Measurements from ENCODE around the gene ATXN7. TPM values are rescaled to one million over a fixed set of nuclear protein-coding genes. Genes with fewer than 3 reads are reported as not detected.

Gene ATXN7
- total RNA-seq, 4 donors from 2014 or later: 3.3 to 42.5 (median 17.9) TPM

DNA sequence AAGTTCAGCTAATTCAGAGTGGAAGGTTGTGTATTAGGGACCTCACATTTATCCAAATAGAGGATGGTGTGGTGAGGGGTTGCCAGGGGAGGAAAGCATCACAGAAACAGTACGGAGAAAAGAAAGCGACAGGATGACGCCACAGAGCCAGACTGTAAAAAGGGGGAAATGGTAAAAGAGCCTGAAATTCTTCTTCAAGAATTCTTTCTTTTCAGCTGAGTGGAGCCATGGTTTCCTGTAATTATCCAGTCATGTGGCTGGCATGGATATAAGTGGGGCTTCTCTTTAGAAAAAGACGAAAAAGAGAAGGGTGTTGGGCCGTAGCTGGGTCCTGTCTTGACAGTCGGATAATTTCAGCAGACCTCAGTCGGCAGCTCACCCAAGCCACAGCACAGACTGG, 184.1 kb downstream of the ATXN7 start:
- no peaks in the 10 kb centered on the region for H3K9me3 ChIP-seq
- H3K27ac ChIP-seq: no peak overlapping the region
- no peaks in the 10 kb centered on the region for H3K4me1 ChIP-seq
- no peak overlapping the region for H3K4me3 ChIP-seq
- H3K36me3 ChIP-seq: no peaks in the 10 kb centered on the region
- no peak for DNase-seq
- no peaks in the 10 kb centered on the region for H3K27me3 ChIP-seq
- TF ChIP-seq POLR2A (IDR thresholded peaks at IDR 0.05): no peak
- TF ChIP-seq, protein P1, sequence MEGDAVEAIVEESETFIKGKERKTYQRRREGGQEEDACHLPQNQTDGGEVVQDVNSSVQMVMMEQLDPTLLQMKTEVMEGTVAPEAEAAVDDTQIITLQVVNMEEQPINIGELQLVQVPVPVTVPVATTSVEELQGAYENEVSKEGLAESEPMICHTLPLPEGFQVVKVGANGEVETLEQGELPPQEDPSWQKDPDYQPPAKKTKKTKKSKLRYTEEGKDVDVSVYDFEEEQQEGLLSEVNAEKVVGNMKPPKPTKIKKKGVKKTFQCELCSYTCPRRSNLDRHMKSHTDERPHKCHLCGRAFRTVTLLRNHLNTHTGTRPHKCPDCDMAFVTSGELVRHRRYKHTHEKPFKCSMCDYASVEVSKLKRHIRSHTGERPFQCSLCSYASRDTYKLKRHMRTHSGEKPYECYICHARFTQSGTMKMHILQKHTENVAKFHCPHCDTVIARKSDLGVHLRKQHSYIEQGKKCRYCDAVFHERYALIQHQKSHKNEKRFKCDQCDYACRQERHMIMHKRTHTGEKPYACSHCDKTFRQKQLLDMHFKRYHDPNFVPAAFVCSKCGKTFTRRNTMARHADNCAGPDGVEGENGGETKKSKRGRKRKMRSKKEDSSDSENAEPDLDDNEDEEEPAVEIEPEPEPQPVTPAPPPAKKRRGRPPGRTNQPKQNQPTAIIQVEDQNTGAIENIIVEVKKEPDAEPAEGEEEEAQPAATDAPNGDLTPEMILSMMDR (IDR thresholded peaks at IDR 0.05): no peak
- intact Hi-C loops (cut with DNase I; ENCODE audit: low total_unique reads): no loop called here

DNA sequence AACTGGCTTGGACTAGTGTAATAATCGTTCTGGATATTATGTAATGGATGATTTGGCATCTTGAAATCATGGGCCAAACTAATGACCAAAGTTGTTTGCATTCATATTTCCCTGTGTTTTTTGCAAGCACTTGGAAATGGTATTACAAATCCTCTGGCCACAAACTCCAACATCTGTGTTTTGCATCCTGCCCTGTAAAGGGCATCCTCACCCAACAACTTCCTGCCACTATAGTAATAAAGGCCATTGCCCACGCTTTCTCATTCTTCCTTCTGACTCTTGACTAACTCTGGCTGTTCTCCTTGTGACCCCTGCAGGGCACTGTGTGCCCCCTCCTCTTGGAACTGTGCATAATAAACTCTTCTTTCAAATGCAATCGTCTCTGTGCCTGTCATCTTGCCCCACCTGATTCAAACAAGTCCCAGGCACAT, 185.0 kb downstream of the ATXN7 start:
- intact Hi-C loops (cut with DNase I; ENCODE audit: low total_unique reads): no loop called here
- TF ChIP-seq, protein P1 (IDR thresholded peaks at IDR 0.05): no peak
- no peak for TF ChIP-seq POLR2A (IDR thresholded peaks at IDR 0.05)
- Histone ChIP-seq H3K36me3 (no peaks in the 10 kb centered on the region), H3K27me3 (no peaks in the 10 kb centered on the region), H3K9me3 (no peaks in the 10 kb centered on the region), H3K4me1 (no peaks in the 10 kb centered on the region), H3K4me3 (no peak overlapping the region), H3K27ac (no peak overlapping the region)
- DNase-seq: no peak

DNA sequence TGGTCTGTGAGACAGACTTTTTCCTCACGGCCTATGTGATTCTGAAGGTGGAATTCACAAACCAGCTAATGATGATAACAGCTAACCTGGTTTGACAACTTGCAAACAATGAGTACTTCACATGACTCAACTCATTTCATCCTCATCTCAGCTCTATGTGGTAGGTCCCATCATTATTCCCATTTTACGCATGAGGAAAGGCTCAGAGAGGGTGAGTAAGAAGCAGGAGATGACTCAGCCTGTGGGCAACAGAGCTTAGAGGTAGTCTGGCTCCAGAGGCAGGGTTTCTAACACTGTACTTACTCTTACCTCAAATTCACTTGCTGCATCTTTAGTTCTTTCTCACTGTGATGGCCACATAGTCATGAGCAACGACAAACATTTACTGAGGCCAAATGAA, 185.5 kb downstream of the ATXN7 start:
- TF ChIP-seq, protein P1 (IDR thresholded peaks at IDR 0.05): no peak
- no peak for TF ChIP-seq POLR2A (IDR thresholded peaks at IDR 0.05)
- H3K27ac ChIP-seq: no peak overlapping the region

DNA sequence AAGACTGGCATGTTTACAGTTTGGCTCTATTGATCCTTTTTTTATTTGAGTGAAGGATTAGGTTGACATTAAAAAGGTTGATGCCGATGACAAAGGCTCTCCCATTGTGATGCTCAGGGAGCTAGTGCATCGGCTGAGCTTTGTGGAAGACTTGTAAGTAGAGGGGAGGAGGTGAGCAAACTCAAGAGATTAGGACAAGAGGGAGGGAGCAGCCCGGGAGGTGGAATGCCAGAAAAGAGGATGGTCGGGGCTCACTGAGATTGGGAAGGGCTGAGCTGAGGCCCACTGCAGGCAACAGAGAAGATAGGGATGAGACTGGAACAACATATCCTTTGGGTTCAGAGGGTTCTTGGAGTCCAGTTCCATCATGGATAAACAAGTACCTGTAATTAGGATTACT, 186.2 kb downstream of the ATXN7 start:
- no peaks in the 10 kb centered on the region for H3K36me3 ChIP-seq
- no peaks in the 10 kb centered on the region for H3K27me3 ChIP-seq
- intact Hi-C loops (cut with DNase I; ENCODE audit: low total_unique reads): no loop called here
- DNase-seq: no peak
- no peaks in the 10 kb centered on the region for H3K4me1 ChIP-seq
- H3K27ac ChIP-seq: no peak overlapping the region
- no peaks in the 10 kb centered on the region for H3K9me3 ChIP-seq
- no peak for TF ChIP-seq POLR2A (IDR thresholded peaks at IDR 0.05)
- TF ChIP-seq, protein P1 (IDR thresholded peaks at IDR 0.05): no peak
- H3K4me3 ChIP-seq: no peak overlapping the region

More for the DNA sequence above, 185.5 kb downstream of the ATXN7 start:
- intact Hi-C loops (cut with DNase I; ENCODE audit: low total_unique reads): no loop called here
- Histone ChIP-seq H3K27me3 (no peaks in the 10 kb centered on the region), H3K9me3 (no peaks in the 10 kb centered on the region), H3K4me3 (no peak overlapping the region), H3K4me1 (no peaks in the 10 kb centered on the region), H3K36me3 (no peaks in the 10 kb centered on the region)
- no peak for DNase-seq

Small RNA genes lying within 50 kb of the gene (small RNA-seq; reads per million reads assigned to genes)
- not detected for gene SCAANT1

Other genes starting within 250 kb of the ATXN7 start
- gene SNTN, start 211.2 kb upstream of the ATXN7 start, total RNA-seq: 1 to 10 TPM in 1 of 4 donors, under 1 TPM in 1, not detected in 2; 0.30 to 5.4 TPM
- not detected for gene C3orf49, start 44.6 kb upstream of the ATXN7 start, total RNA-seq
- 10 to 100 TPM; 25.4 to 86.2 (median 52.0) TPM for gene THOC7, start 62 bp upstream of the ATXN7 start, total RNA-seq
- gene SCAANT1, start 48.5 kb downstream of the ATXN7 start, total RNA-seq: not detected
- 10 to 100 TPM; 49.2 to 72.1 (median 65.0) TPM for gene PSMD6, start 159.6 kb downstream of the ATXN7 start, total RNA-seq